ENCODE measurements around the gene TWIST2. TPM values are rescaled to one million over a fixed set of nuclear protein-coding genes. Genes with fewer than 3 reads are reported as not detected.

Gene TWIST2
- total and polyA plus RNA-seq, 2 donors from 2014 or later = 0.56 to 1.4 TPM

DNA sequence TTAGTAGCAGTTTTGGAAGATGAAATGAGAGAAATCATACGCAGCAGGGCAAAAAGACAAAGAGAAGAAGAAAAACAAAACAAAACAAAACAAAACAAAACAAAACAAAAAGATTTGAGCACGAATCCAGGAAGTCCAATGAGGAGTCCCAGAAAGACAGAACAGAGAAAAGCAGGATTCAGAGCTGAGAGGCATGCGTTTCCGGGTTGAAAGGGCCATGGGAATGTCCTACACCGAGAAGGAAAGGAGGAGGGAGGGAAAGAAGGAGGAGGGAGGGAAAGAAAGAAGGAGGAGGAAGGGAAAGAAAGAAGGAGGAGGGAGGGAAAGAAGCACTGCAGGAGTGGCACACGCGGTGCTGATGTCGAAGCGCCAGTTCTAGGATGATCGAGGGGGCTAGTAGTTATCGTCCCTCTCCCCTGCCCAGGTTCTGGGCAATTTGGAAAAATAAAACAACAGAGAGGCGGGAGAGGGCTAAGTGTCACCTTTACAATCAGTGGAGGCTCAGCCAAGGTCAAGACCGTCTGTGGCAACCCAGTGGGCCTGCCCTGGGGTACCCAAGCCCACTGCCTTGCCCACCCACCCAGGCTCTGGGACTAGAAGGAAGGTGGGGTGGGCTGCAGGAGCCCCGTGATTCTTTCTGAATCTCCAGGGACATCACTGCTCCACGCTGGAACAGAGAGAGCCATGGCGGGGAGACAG lies 68.4 kb downstream of the TWIST2 start:
- Histone ChIP-seq H3K4me1 (ENCODE audit: control insufficient read depth in 2 of 3, insufficient read depth in 2 of 3, low read depth in 1 of 3, low read length in 3 of 3) (no peaks in the 10 kb centered on the region), H3K9me3 (ENCODE audit: control insufficient read depth in 2 of 3, insufficient read depth in 1 of 3, low read length in 3 of 3) (no peaks in the 10 kb centered on the region), H3K9ac (ENCODE audit: low read length in 3 of 3) (no peak overlapping the region), H3K36me3 (ENCODE audit: control insufficient read depth in 2 of 3, insufficient read depth in 3 of 3, low read length in 3 of 3) (no peaks in the 10 kb centered on the region), H3K27me3 (ENCODE audit: control insufficient read depth, insufficient read depth, low read length) (no peaks in the 10 kb centered on the region), H3K27ac (ENCODE audit: low read depth in 2 of 2, low read length in 2 of 2) (no peak overlapping the region), H3K4me3 (ENCODE audit: low read length in 3 of 3) (no peak overlapping the region)
- DNase-seq (peak in 1 of 5 donors; percentile 18), FAIRE-seq (no peak)
- intact Hi-C loops (cut with DNase I) = no loop called here
- TF ChIP-seq, protein P1, sequence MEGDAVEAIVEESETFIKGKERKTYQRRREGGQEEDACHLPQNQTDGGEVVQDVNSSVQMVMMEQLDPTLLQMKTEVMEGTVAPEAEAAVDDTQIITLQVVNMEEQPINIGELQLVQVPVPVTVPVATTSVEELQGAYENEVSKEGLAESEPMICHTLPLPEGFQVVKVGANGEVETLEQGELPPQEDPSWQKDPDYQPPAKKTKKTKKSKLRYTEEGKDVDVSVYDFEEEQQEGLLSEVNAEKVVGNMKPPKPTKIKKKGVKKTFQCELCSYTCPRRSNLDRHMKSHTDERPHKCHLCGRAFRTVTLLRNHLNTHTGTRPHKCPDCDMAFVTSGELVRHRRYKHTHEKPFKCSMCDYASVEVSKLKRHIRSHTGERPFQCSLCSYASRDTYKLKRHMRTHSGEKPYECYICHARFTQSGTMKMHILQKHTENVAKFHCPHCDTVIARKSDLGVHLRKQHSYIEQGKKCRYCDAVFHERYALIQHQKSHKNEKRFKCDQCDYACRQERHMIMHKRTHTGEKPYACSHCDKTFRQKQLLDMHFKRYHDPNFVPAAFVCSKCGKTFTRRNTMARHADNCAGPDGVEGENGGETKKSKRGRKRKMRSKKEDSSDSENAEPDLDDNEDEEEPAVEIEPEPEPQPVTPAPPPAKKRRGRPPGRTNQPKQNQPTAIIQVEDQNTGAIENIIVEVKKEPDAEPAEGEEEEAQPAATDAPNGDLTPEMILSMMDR (IDR thresholded peaks at IDR 0.05; ENCODE audit: borderline replicate concordance, extremely low read depth, insufficient read depth) = no peak

- no peaks in the 10 kb centered on the region for H3K36me3 ChIP-seq (ENCODE audit: control insufficient read depth in 2 of 3, insufficient read depth in 3 of 3, low read length in 3 of 3)
- no peaks in the 10 kb centered on the region for H3K27me3 ChIP-seq (ENCODE audit: control insufficient read depth, insufficient read depth, low read length)
- H3K4me3 ChIP-seq (ENCODE audit: low read length in 3 of 3) = no peak overlapping the region
- peak in 2 of 5 donors; percentile 24 to 63 for DNase-seq
- H3K9ac ChIP-seq (ENCODE audit: low read length in 3 of 3) = no peak overlapping the region
- FAIRE-seq = no peak
- intact Hi-C loops (cut with DNase I) = no loop called here
- H3K27ac ChIP-seq (ENCODE audit: low read depth in 2 of 2, low read length in 2 of 2) = no peak overlapping the region
- TF ChIP-seq, protein P1 (IDR thresholded peaks at IDR 0.05; ENCODE audit: borderline replicate concordance, extremely low read depth, insufficient read depth) = no peak
- no peaks in the 10 kb centered on the region for H3K4me1 ChIP-seq (ENCODE audit: control insufficient read depth in 2 of 3, insufficient read depth in 2 of 3, low read depth in 1 of 3, low read length in 3 of 3)
- no peaks in the 10 kb centered on the region for H3K9me3 ChIP-seq (ENCODE audit: control insufficient read depth in 2 of 3, insufficient read depth in 1 of 3, low read length in 3 of 3)
Measured at GRCh38 chr2:238916875-238917590, 69.1 kb downstream of the TWIST2 start.

DNA sequence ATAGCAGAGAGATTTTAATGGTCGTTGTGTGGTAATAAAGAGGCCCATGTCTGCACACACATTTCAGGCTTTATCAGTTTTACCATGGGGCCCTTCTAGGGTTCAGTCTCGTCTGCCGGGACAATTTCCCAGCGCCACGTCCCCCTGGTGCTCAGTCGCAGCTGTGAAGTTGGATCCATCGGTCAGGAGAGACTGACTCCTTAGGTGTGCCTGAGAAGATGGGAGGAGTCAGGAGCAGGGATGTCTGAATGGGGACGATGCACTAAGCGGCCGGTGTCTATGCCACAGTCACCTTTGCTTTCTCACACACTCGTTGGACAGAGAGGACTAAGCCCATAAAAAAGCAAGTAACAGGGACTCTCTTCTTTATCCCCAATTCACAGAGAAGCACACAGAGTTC lies 71.4 kb downstream of the TWIST2 start:
- H3K27me3 ChIP-seq (ENCODE audit: control insufficient read depth, insufficient read depth, low read length) = no peaks in the 10 kb centered on the region
- H3K27ac ChIP-seq (ENCODE audit: low read depth in 2 of 2, low read length in 2 of 2) = no peak overlapping the region
- H3K9me3 ChIP-seq (ENCODE audit: control insufficient read depth in 2 of 3, insufficient read depth in 1 of 3, low read length in 3 of 3) = no peaks in the 10 kb centered on the region
- H3K9ac ChIP-seq (ENCODE audit: low read length in 3 of 3) = no peak overlapping the region
- FAIRE-seq = no peak
- intact Hi-C loops (cut with DNase I) = no loop called here
- TF ChIP-seq, protein P1 (IDR thresholded peaks at IDR 0.05; ENCODE audit: borderline replicate concordance, extremely low read depth, insufficient read depth) = no peak
- peak in 2 of 5 donors; percentile 12 to 16 for DNase-seq
- H3K36me3 ChIP-seq (ENCODE audit: control insufficient read depth in 2 of 3, insufficient read depth in 3 of 3, low read length in 3 of 3) = no peaks in the 10 kb centered on the region
- H3K4me3 ChIP-seq (ENCODE audit: low read length in 3 of 3) = no peak overlapping the region
- no peaks in the 10 kb centered on the region for H3K4me1 ChIP-seq (ENCODE audit: control insufficient read depth in 2 of 3, insufficient read depth in 2 of 3, low read depth in 1 of 3, low read length in 3 of 3)
